Trophoblast cell (in vitro differentiated cells and primary cell): Measurements from ENCODE around the gene WNK2.
A peak's percentile ranks its signal among the peaks of the same experiment; 100 is the strongest.

Source experiments
- DNase-seq, 2 donors: peaks; one replicate each; pipeline ENCODE4 v3.0.0-alpha.2; 2016
- H2AFZ ChIP-seq: 2 replicates; pipeline ENCODE4 v1.6.1; 2013; ENCODE audit warnings: low read length, moderate library complexity, mild to moderate bottlenecking; ENCODE audit not compliant: insufficient read depth, poor library complexity
- H2AK5ac ChIP-seq: 2 replicates; pipeline ENCODE4 v1.6.1; 2013; ENCODE audit warnings: mild to moderate bottlenecking, low read length
- H2BK120ac ChIP-seq: 2 replicates; pipeline ENCODE4 v1.6.1; 2013; ENCODE audit warnings: low read length, mild to moderate bottlenecking, moderate library complexity; ENCODE audit not compliant: insufficient read depth, poor library complexity
- H2BK12ac ChIP-seq: 2 replicates; pipeline ENCODE4 v1.6.1; 2013; ENCODE audit warnings: mild to moderate bottlenecking, low read length, moderate library complexity
- H2BK5ac ChIP-seq: 2 replicates; pipeline ENCODE4 v1.6.1; 2013; ENCODE audit warnings: low read length, low read depth, moderate library complexity, mild to moderate bottlenecking; ENCODE audit not compliant: poor library complexity
- H3K14ac ChIP-seq: 2 replicates; pipeline ENCODE4 v1.6.1; 2013; ENCODE audit warnings: mild to moderate bottlenecking, low read length
- H3K18ac ChIP-seq: 2 replicates; pipeline ENCODE4 v1.6.1; 2013; ENCODE audit warnings: mild to moderate bottlenecking, low read length
- H3K23ac ChIP-seq: 2 replicates; pipeline ENCODE4 v1.6.1; 2013; ENCODE audit warnings: low read length
- H3K27ac ChIP-seq: 2 replicates; pipeline ENCODE4 v1.5.1; 2013; ENCODE audit warnings: low read depth, mild to moderate bottlenecking, inconsistent platforms, low read length, moderate library complexity
- H3K27me3 ChIP-seq: 2 replicates; pipeline ENCODE4 v1.6.1; 2013; ENCODE audit warnings: inconsistent platforms, mild to moderate bottlenecking, low read length, moderate library complexity; ENCODE audit not compliant: insufficient read depth
- H3K36me3 ChIP-seq, 2 experiments: 1 replicate in 1 of 2; 2 replicates in 1 of 2; pipeline ENCODE4 v1.6.1; 2013; ENCODE audit warnings: low read length in 2 of 2, mild to moderate bottlenecking in 2 of 2, moderate library complexity in 1 of 2; ENCODE audit not compliant: insufficient read depth in 2 of 2, control insufficient read depth in 1 of 2
- H3K4ac ChIP-seq: 2 replicates; pipeline ENCODE4 v1.6.1; 2013; ENCODE audit warnings: low read depth, mild to moderate bottlenecking, low read length, moderate library complexity
- H3K4me1 ChIP-seq, 2 experiments: 1 replicate in 1 of 2; 2 replicates in 1 of 2; pipeline ENCODE4 v1.6.1; 2013; ENCODE audit warnings: low read length in 2 of 2, mild to moderate bottlenecking in 2 of 2, moderate library complexity in 1 of 2; ENCODE audit not compliant: insufficient read depth in 2 of 2, control insufficient read depth in 1 of 2
- H3K4me2 ChIP-seq: 2 replicates; pipeline ENCODE4 v1.6.1; 2013; ENCODE audit warnings: inconsistent platforms, mild to moderate bottlenecking, low read length, moderate library complexity
- H3K4me3 ChIP-seq: 2 replicates; pipeline ENCODE4 v1.5.1; 2013; ENCODE audit warnings: mild to moderate bottlenecking, low read depth, low read length, inconsistent platforms
- H3K79me1 ChIP-seq: one replicate; pipeline ENCODE4 v1.6.1; 2013; ENCODE audit warnings: low read length
- H3K79me2 ChIP-seq: 2 replicates; pipeline ENCODE4 v1.6.1; 2013; ENCODE audit warnings: low read length, mild to moderate bottlenecking; ENCODE audit not compliant: control insufficient read depth, insufficient read depth, poor library complexity
- H3K9ac ChIP-seq: 2 replicates; pipeline ENCODE4 v1.6.1; 2013; ENCODE audit warnings: mild to moderate bottlenecking, low read length
- H3K9me3 ChIP-seq: 2 replicates; pipeline ENCODE4 v1.6.1; 2013; ENCODE audit warnings: low read depth, mild to moderate bottlenecking, control low read depth, inconsistent platforms, low read length; ENCODE audit not compliant: insufficient read depth
- H4K12ac ChIP-seq: 2 replicates; pipeline ENCODE4 v1.6.1; 2013; ENCODE audit warnings: low read depth, mild to moderate bottlenecking, low read length, moderate library complexity
- H4K8ac ChIP-seq: 2 replicates; pipeline ENCODE4 v1.6.1; 2013; ENCODE audit warnings: low read depth, mild to moderate bottlenecking, low read length, moderate library complexity
- H4K91ac ChIP-seq: one replicate; pipeline ENCODE4 v1.6.1; 2013; ENCODE audit warnings: low read depth, mild to moderate bottlenecking, low read length, moderate library complexity
- WGBS: extraction: QIAGEN DNeasy Blood & Tissue Kit; methylation state at CpG from one replicate; pipeline ENCODE4 v1.1.7; 2013; ENCODE audit warnings: missing lambda C conversion rate; ENCODE audit not compliant: insufficient read length, insufficient coverage; ENCODE audit errors: extremely low coverage; 5-methylcytosine and 5-hydroxymethylcytosine counted together

WNK2 gene

DNA sequence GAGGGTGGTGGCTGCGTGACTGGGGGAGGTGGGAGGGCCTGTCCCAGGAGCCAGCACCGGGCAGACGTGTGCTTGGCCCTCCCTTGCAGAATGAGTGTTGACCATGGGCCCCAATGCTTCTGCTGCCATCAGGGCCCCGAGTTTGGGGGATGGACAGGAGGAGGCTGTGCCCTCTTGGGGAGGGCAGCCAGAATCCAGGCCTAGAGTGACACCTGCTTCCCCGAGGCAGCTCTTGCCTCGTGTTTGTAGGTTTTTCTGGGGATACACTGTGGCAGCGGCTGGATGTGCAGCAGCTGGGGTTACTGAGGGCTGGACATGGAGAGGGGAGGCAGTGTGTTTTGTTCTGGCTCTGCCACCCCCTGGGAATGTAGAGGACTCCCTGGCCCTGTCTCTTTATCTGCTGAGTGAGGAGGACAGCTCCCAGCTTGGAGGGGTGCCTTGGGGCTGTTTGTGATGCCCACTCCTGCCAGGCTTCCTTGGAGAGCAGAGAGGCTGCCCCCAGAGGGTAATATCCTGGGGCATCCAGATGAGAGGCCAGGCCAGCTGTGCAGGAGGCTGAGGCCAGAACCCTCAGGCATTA, 22.7 kb downstream of the WNK2 start:
- H4K12ac ChIP-seq, result no peak overlapping the region
- no peak overlapping the region for H2BK12ac ChIP-seq
- H3K4ac ChIP-seq, result no peak overlapping the region
- no peak overlapping the region for H3K4me3 ChIP-seq
- peaks cover 3% of the 10 kb centered on the region for H3K79me1 ChIP-seq
- H3K4me1 ChIP-seq, result peaks cover 5 to 6% of the 10 kb centered on the region in 2 experiments
- no peaks in the 10 kb centered on the region for H3K27me3 ChIP-seq
- no peak overlapping the region for H2BK5ac ChIP-seq
- H2BK120ac ChIP-seq, result no peak overlapping the region
- no peaks in the 10 kb centered on the region for H3K36me3 ChIP-seq
- DNase-seq, result peak in 1 of 2 donors; percentile 26
- H3K9me3 ChIP-seq, result peaks cover 10% of the 10 kb centered on the region
- WGBS, result no CpG with 5 or more reads among the region's 7 CpGs
- no peaks in the 10 kb centered on the region for H3K79me2 ChIP-seq
- no peak overlapping the region for H2AFZ ChIP-seq
- H3K14ac ChIP-seq, result no peak overlapping the region
- no peak overlapping the region for H3K23ac ChIP-seq
- H4K91ac ChIP-seq, result no peak overlapping the region
- H3K4me2 ChIP-seq, result no peak overlapping the region
- no peak overlapping the region for H3K27ac ChIP-seq
- H3K9ac ChIP-seq, result no peak overlapping the region
- H4K8ac ChIP-seq, result no peak overlapping the region
- no peak overlapping the region for H3K18ac ChIP-seq
- no peak overlapping the region for H2AK5ac ChIP-seq

DNA sequence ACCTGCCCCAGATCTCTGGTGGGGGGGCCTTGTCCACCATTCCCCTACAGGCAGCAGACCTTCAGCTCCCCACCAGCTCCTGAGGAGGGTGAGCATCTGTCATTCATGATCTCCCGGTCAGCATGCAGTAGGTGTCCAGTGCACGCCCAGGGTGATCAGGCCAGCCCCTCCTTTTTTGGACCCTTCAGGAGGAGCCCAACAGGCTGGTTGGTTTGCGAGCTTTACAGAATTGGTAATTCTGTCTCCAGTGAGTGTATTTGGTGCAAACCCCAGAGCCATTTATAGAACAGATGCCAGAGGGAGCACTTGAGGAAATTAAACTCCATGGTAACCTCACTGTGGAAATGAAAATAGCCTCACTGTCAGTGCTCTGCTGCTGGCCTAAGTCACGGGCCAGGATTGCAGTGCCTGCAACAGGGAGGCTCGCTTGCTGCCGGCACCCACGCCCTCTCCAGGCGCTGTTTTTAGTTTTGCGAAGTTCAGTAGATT, 23.4 kb downstream of the WNK2 start:
- Histone ChIP-seq H3K9me3 (peaks cover 10% of the 10 kb centered on the region), H2BK5ac (no peak overlapping the region), H4K91ac (no peak overlapping the region), H3K36me3 (no peaks in the 10 kb centered on the region), H3K4me3 (no peak overlapping the region), H2AK5ac (no peak overlapping the region), H3K4ac (no peak overlapping the region), H3K27ac (no peak overlapping the region), H3K79me2 (no peaks in the 10 kb centered on the region), H4K8ac (no peak overlapping the region), H3K23ac (no peak overlapping the region), H3K18ac (no peak overlapping the region), H3K27me3 (no peaks in the 10 kb centered on the region), H3K14ac (no peak overlapping the region), H2BK12ac (no peak overlapping the region), H2BK120ac (no peak overlapping the region), H3K9ac (no peak overlapping the region), H3K79me1 (no peaks in the 10 kb centered on the region), H4K12ac (no peak overlapping the region), H3K4me1 (no peaks in the 10 kb centered on the region), H3K4me2 (no peak overlapping the region), H2AFZ (no peak overlapping the region)
- peak; percentile 74 to 79 for DNase-seq
- no CpG with 5 or more reads among the region's 9 CpGs for WGBS

GRCh38 chr9:93207860-93208734, 24.2 kb downstream of the WNK2 start:
- no peaks in the 10 kb centered on the region for H3K27me3 ChIP-seq
- H4K12ac ChIP-seq, result no peak overlapping the region
- DNase-seq, result no peak
- no peak overlapping the region for H4K8ac ChIP-seq
- H2BK120ac ChIP-seq, result no peak overlapping the region
- no peak overlapping the region for H3K18ac ChIP-seq
- H3K9me3 ChIP-seq, result peaks cover 10% of the 10 kb centered on the region
- peak overlapping the region; percentile 19 for H3K4me3 ChIP-seq
- H2AK5ac ChIP-seq, result no peak overlapping the region
- no peaks in the 10 kb centered on the region for H3K79me1 ChIP-seq
- no CpG with 5 or more reads among the region's 25 CpGs for WGBS
- no peak overlapping the region for H4K91ac ChIP-seq
- H3K36me3 ChIP-seq, result no peaks in the 10 kb centered on the region
- H2BK12ac ChIP-seq, result no peak overlapping the region
- no peaks in the 10 kb centered on the region for H3K4me1 ChIP-seq
- no peak overlapping the region for H3K4me2 ChIP-seq
- no peak overlapping the region for H3K14ac ChIP-seq
- no peak overlapping the region for H3K9ac ChIP-seq
- H3K79me2 ChIP-seq, result no peaks in the 10 kb centered on the region
- no peak overlapping the region for H2AFZ ChIP-seq
- no peak overlapping the region for H3K27ac ChIP-seq
- no peak overlapping the region for H2BK5ac ChIP-seq
- peak overlapping the region; percentile 23 for H3K23ac ChIP-seq
- no peak overlapping the region for H3K4ac ChIP-seq

DNA sequence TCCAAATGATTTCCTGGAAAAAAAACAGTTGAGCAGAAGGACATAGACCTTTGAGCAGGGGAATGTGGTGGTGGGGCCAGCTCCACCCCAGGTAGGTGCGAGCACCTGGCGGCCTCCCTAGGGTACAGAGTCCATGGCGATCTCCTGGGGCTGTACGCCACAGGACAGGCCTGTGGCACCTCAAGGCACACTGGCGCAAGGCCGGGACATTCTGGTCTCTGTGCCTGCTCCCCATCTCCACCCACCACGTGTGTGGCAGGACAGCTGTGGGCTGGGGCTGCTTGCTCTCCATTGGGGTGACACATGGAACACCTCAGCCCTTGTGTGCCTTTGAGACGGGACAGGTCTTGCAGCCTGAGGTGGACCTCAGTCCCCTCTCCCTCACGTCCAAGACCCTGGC, 25.2 kb downstream of the WNK2 start:
- Histone ChIP-seq H3K9ac (no peak overlapping the region), H3K18ac (no peak overlapping the region), H3K27me3 (no peaks in the 10 kb centered on the region), H2AFZ (no peak overlapping the region), H2BK120ac (no peak overlapping the region), H3K4me3 (no peak overlapping the region), H3K23ac (no peak overlapping the region), H2BK12ac (no peak overlapping the region), H3K36me3 (no peaks in the 10 kb centered on the region), H4K91ac (no peak overlapping the region), H3K27ac (no peak overlapping the region), H4K8ac (no peak overlapping the region), H3K4ac (no peak overlapping the region), H3K9me3 (peaks cover 10% of the 10 kb centered on the region), H3K79me2 (no peaks in the 10 kb centered on the region), H2BK5ac (no peak overlapping the region), H3K79me1 (no peaks in the 10 kb centered on the region), H4K12ac (no peak overlapping the region), H2AK5ac (no peak overlapping the region), H3K4me1 (no peaks in the 10 kb centered on the region), H3K14ac (no peak overlapping the region), H3K4me2 (no peak overlapping the region)
- DNase-seq, result no peak
- WGBS, result no CpG with 5 or more reads among the region's 9 CpGs
